Smooth muscle cell (in vitro differentiated cells): ENCODE results near the gene RPS6KA2. TPM values are rescaled to one million over a fixed set of nuclear protein-coding genes. Genes with fewer than 3 reads are reported as not detected.

Experiments used
- DNase-seq: peaks from one replicate; lab custom pipeline; 2025; ENCODE audit not compliant: unreplicated experiment; lab: John Stamatoyannopoulos, UW
- H2AFZ ChIP-seq: fragments of 200-600 bp; sonication (generic); 2 replicates; pipeline ENCODE4 v1.6.0; 2016; ENCODE audit warnings: antibody characterized with exemption, low read depth, mild to moderate bottlenecking
- H3F3A ChIP-seq: fragments of 200-600 bp; sonication (generic); 2 replicates; pipeline ENCODE4 v1.6.0; 2017; ENCODE audit warnings: antibody characterized with exemption, low read depth
- H3K27ac ChIP-seq: fragments of 200-600 bp; sonication (generic); 2 replicates; pipeline ENCODE4 v1.5.1; 2016; ENCODE audit warnings: low read depth, mild to moderate bottlenecking
- H3K27me3 ChIP-seq: fragments of 200-600 bp; sonication (generic); 2 replicates; pipeline ENCODE4 v1.6.1; 2016; ENCODE audit warnings: low read depth, mild to moderate bottlenecking
- H3K36me3 ChIP-seq: fragments of 200-600 bp; sonication (generic); 2 replicates; pipeline ENCODE4 v1.5.1; 2016; ENCODE audit warnings: low read depth
- H3K4me1 ChIP-seq: fragments of 200-600 bp; sonication (generic); 2 replicates; pipeline ENCODE4 v1.5.1; 2016; ENCODE audit warnings: low read depth
- H3K4me2 ChIP-seq: fragments of 200-600 bp; sonication (generic); 2 replicates; pipeline ENCODE4 v1.6.0; 2016; ENCODE audit warnings: mild to moderate bottlenecking
- H3K4me3 ChIP-seq: fragments of 200-600 bp; sonication (generic); 2 replicates; pipeline ENCODE4 v1.5.1; 2016; ENCODE audit warnings: mild to moderate bottlenecking
- H3K79me2 ChIP-seq: fragments of 200-600 bp; sonication (generic); 2 replicates; pipeline ENCODE4 v1.6.0; 2016; ENCODE audit warnings: low read depth, mild to moderate bottlenecking
- H3K9ac ChIP-seq: fragments of 200-600 bp; sonication (generic); 2 replicates; pipeline ENCODE4 v1.6.0; 2016; ENCODE audit warnings: low read depth
- H3K9me3 ChIP-seq: fragments of 200-600 bp; sonication (generic); replicated peaks from 2 replicates; pipeline ENCODE4 v1.5.1; 2016; ENCODE audit warnings: low read depth
- H4K20me1 ChIP-seq: fragments of 200-600 bp; sonication (generic); 2 replicates; pipeline ENCODE4 v1.6.0; 2016; ENCODE audit warnings: low read depth
- WGBS: methylation state at CpG from one replicate; pipeline ENCODE4 v1.1.7; 2016; ENCODE audit warnings: low lambda C conversion rate; 5-methylcytosine and 5-hydroxymethylcytosine counted together
- polyA plus RNA-seq: library from polyadenylated mRNA; unstranded; fragments of >200 nt; fragmentation: Nextera tagmentation; extraction: Ambion mirVana; gene quantifications from 2 replicates; pipeline ENCODE4 v1.2.1, GENCODE V29; 2016
- total RNA-seq: library from RNA; depleted of rRNA; stranded (reverse); fragments of >200 nt; gene quantifications from 2 replicates; pipeline ENCODE4 v1.2.3, GENCODE V29; 2014
- TF ChIP-seq, protein P1 (sequence below): fragments of 200-600 bp; sonication (generic); IDR thresholded peaks from 2 replicates; pipeline ENCODE4 v1.5.1; 2017; ENCODE audit warnings: borderline replicate concordance, mild to moderate bottlenecking, antibody characterized with exemption; ENCODE audit not compliant: insufficient read depth, poor library complexity, severe bottlenecking

Gene RPS6KA2
- total and polyA plus RNA-seq, 2 experiments from 2014 or later = 7.8 to 10.4 TPM

DNA sequence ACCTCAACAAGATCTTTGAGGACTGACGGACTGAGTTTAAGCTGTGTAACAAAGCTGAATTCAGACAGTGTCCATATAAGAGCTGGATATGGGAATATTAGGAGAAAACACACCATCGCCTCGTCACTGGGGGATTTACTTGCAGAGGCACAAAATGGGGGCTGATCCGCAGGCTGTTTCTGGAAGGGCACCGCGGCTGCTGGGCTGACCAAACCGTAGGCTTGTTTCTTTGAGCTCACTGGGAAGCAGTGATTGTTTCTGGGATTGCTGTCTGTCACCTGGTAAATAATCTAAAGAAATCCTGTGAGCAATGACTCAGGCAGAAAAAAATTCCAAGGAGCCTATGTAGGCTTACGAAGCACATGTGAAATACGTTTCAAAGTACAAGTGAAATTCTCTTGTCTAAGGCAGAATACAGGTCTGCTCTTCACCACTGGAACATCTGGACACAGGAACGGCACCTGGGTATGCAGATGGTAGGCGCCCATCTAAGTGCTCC is 180.4 kb downstream of the RPS6KA2 start:
- 79% methylated on average over 11 of the region's 11 CpGs for WGBS
- H3K4me1 ChIP-seq = no peaks in the 10 kb centered on the region
- H3K9me3 ChIP-seq = no peaks in the 10 kb centered on the region
- no peaks in the 10 kb centered on the region for H3F3A ChIP-seq
- no peak for DNase-seq
- no peak overlapping the region for H2AFZ ChIP-seq
- H3K36me3 ChIP-seq = no peaks in the 10 kb centered on the region
- no peak overlapping the region for H3K4me2 ChIP-seq
- H3K79me2 ChIP-seq = no peaks in the 10 kb centered on the region
- H3K27ac ChIP-seq = no peak overlapping the region
- no peaks in the 10 kb centered on the region for H3K27me3 ChIP-seq
- TF ChIP-seq, protein P1, sequence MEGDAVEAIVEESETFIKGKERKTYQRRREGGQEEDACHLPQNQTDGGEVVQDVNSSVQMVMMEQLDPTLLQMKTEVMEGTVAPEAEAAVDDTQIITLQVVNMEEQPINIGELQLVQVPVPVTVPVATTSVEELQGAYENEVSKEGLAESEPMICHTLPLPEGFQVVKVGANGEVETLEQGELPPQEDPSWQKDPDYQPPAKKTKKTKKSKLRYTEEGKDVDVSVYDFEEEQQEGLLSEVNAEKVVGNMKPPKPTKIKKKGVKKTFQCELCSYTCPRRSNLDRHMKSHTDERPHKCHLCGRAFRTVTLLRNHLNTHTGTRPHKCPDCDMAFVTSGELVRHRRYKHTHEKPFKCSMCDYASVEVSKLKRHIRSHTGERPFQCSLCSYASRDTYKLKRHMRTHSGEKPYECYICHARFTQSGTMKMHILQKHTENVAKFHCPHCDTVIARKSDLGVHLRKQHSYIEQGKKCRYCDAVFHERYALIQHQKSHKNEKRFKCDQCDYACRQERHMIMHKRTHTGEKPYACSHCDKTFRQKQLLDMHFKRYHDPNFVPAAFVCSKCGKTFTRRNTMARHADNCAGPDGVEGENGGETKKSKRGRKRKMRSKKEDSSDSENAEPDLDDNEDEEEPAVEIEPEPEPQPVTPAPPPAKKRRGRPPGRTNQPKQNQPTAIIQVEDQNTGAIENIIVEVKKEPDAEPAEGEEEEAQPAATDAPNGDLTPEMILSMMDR = no peak
- H4K20me1 ChIP-seq = no peaks in the 10 kb centered on the region
- H3K4me3 ChIP-seq = no peak overlapping the region
- H3K9ac ChIP-seq = no peak overlapping the region

DNA sequence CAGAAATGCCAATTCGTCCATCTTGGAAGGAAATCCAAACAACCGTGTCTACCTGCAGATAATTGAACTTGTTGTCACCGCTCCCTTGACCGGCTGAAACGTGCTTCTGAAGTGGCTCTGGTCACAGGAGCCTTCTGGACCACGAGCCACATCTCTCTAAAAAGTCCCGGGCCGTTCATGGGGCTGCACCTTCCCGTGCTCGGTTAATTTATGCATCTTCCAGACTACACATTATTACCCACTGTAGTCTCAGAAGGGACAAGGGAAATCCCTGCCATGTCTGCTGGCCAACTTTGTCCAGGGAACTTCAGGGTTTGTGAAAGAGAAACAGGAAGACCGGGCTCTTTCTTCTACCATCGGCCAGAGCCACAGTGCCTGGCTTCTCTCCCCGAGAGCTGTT is 180.9 kb downstream of the RPS6KA2 start:
- H3K9ac ChIP-seq = no peak overlapping the region
- TF ChIP-seq, protein P1 = no peak
- H3K4me3 ChIP-seq = no peak overlapping the region
- no peaks in the 10 kb centered on the region for H4K20me1 ChIP-seq
- no peaks in the 10 kb centered on the region for H3K4me1 ChIP-seq
- no peaks in the 10 kb centered on the region for H3K27me3 ChIP-seq
- no peaks in the 10 kb centered on the region for H3F3A ChIP-seq
- WGBS = 87% methylated on average over 13 of the region's 13 CpGs
- no peaks in the 10 kb centered on the region for H3K36me3 ChIP-seq
- DNase-seq = no peak
- no peaks in the 10 kb centered on the region for H3K79me2 ChIP-seq
- H3K9me3 ChIP-seq = no peaks in the 10 kb centered on the region
- no peak overlapping the region for H3K4me2 ChIP-seq
- no peak overlapping the region for H2AFZ ChIP-seq
- H3K27ac ChIP-seq = no peak overlapping the region

DNA sequence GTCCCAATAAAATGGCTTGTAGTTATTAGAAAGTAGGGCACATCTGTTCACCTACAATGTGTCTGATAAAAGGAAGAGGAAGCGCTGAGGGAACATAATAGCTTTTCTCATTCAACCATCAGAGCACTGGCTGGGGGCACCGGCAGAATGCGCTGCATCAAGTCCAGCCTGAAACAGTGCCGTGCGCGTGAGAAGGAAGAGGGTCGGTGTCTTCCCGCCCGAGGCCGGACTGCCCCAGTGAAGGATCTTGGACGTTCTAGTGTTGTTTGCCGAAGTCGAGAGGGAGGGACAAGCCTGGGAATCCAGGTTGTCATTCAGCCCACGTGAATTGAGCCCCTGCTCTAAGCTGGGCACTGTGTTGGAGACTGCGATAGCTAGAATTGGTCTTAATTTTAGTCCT is 182.6 kb downstream of the RPS6KA2 start:
- Histone ChIP-seq H3K4me2 (no peak overlapping the region), H3F3A (no peaks in the 10 kb centered on the region), H3K9me3 (no peaks in the 10 kb centered on the region), H3K4me3 (no peak overlapping the region), H4K20me1 (no peaks in the 10 kb centered on the region), H2AFZ (no peak overlapping the region), H3K4me1 (no peaks in the 10 kb centered on the region), H3K27me3 (no peaks in the 10 kb centered on the region), H3K9ac (no peak overlapping the region), H3K79me2 (no peaks in the 10 kb centered on the region), H3K36me3 (no peaks in the 10 kb centered on the region), H3K27ac (no peak overlapping the region)
- 93% methylated on average over 15 of the region's 15 CpGs for WGBS
- DNase-seq = no peak
- TF ChIP-seq, protein P1 = no peak

DNA sequence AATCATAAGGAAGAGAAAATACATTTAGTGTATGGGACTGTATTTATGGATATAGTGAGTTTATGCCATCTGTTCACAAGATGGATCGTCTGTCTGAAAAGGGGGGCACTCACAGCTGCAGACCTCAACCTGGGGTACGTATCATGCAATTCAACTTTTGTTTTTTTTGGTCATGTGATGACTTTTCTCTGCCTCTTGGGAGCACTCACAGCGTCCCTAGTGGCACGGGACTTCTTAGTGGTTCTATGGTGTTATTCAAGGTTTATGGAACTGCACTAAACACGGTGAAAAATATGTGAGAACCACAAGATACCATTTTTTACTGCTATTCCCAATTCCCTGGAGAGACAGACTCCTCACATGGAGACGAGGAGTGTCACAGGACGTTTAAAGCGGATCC is 183.9 kb downstream of the RPS6KA2 start:
- Histone ChIP-seq H3K27me3 (no peaks in the 10 kb centered on the region), H3K4me2 (no peak overlapping the region), H3K36me3 (no peaks in the 10 kb centered on the region), H3K27ac (no peak overlapping the region), H2AFZ (no peak overlapping the region), H3K4me3 (no peak overlapping the region), H3K79me2 (no peaks in the 10 kb centered on the region), H3F3A (no peaks in the 10 kb centered on the region), H3K9ac (no peak overlapping the region), H3K9me3 (no peaks in the 10 kb centered on the region), H4K20me1 (no peaks in the 10 kb centered on the region), H3K4me1 (no peaks in the 10 kb centered on the region)
- 84% methylated on average over 8 of the region's 8 CpGs for WGBS
- no peak for DNase-seq
- TF ChIP-seq, protein P1 = no peak
